HCT116 (cell line): ENCODE data around the gene ZDBF2. TPM values are rescaled to one million over a fixed set of nuclear protein-coding genes. Genes with fewer than 3 reads are reported as not detected.
A peak's percentile ranks its signal among the peaks of the same experiment; 100 is the strongest.

ENCODE experiments used
- ATAC-seq: fragments of 200-7000 bp; cut with Tn5 transposase; 2 replicates; pipeline ENCODE4 v1.9.1; 2020; ENCODE audit warnings: mild to moderate bottlenecking, moderate library complexity
- BruUV-seq: library from RNA; stranded (reverse); fragments of 400-500 nt; replicated peaks from 2 replicates; lab custom pipeline; 2021; lab: Mats Ljungman, UMichigan
- CTCF ChIA-PET: fragments of 300-600 bp; sonication (Branson Sonifier 250); formaldehyde crosslinking; loops from one replicate; lab custom pipeline; 2021; ENCODE audit warnings: antibody characterized with exemption; lab: Charles Lee
- POLR2A ChIA-PET: fragments of 300-600, 350-600 bp; sonication (Branson Sonifier 250); formaldehyde crosslinking; loops from one replicate; lab custom pipeline; 2021; ENCODE audit warnings: antibody characterized with exemption; lab: Charles Lee
- RAD21 ChIA-PET, 2 experiments: fragments of 300-600 bp; sonication (Branson Sonifier 250); formaldehyde crosslinking; loops; one replicate each; lab custom pipeline; 2023; ENCODE audit warnings: low total read pairs in 2 of 2; ENCODE audit not compliant: uncharacterized antibody in 2 of 2, unreplicated experiment in 2 of 2, low non-redundant PET in 1 of 2; lab: Charles Lee
- DNase-seq: peaks from one replicate; pipeline ENCODE4 v3.0.0-alpha.2; 2010; ENCODE audit warnings: low read depth, low spot score
- H2AFZ ChIP-seq: fragments of 200-600 bp; shearing (Covaris generic), sonication (generic); 2 replicates; pipeline ENCODE4 v1.6.1; 2017; ENCODE audit warnings: low read depth, mixed run types, mixed read lengths, antibody characterized with exemption, low read length; ENCODE audit not compliant: poor library complexity, severe bottlenecking
- H3K27ac ChIP-seq: 2 replicates; pipeline ENCODE4 v1.5.1; 2012; ENCODE audit warnings: low read depth, low read length
- H3K27me3 ChIP-seq: fragments of 200-600 bp; sonication (generic); 2 replicates; pipeline ENCODE4 v1.6.1; 2016; ENCODE audit warnings: mixed run types, low read length, mixed read lengths; ENCODE audit not compliant: insufficient read depth
- H3K36me3 ChIP-seq, 2 experiments: fragments of 200-500 bp in 1 of 2; fragments of 200-600 bp in 1 of 2; sonication (Bioruptor generic) in 1 of 2; sonication (generic) in 1 of 2; 2 replicates each; pipeline versions ENCODE4 v1.5.1 to v1.6.1; 2014 to 2016; ENCODE audit warnings: low read length in 2 of 2, inconsistent platforms in 1 of 2, mixed read lengths in 1 of 2, mixed run types in 1 of 2; ENCODE audit not compliant: insufficient read depth in 2 of 2, control insufficient read depth in 1 of 2
- H3K4me1 ChIP-seq, 2 experiments: fragments of 200-600 bp in 1 of 2; sonication (generic) in 1 of 2; 2 replicates each; pipeline versions ENCODE4 v1.5.1 to v1.6.1; 2012 to 2017; ENCODE audit warnings: low read length in 2 of 2, inconsistent platforms in 1 of 2, mild to moderate bottlenecking in 1 of 2, mixed read lengths in 1 of 2, mixed run types in 1 of 2, moderate library complexity in 1 of 2; ENCODE audit not compliant: insufficient read depth in 2 of 2, control insufficient read depth in 1 of 2
- H3K4me2 ChIP-seq: fragments of 200-600 bp; sonication (generic); 2 replicates; pipeline ENCODE4 v1.6.1; 2017; ENCODE audit warnings: mixed run types, low read length, mixed read lengths
- H3K4me3 ChIP-seq, 2 experiments: fragments of 200-600 bp in 1 of 2; sonication (generic) in 1 of 2; replicated peaks in 1 of 2; 2 replicates each; pipeline ENCODE4 v1.5.1; 2011 to 2016; ENCODE audit warnings: low read length in 2 of 2, control low read depth in 1 of 2, low read depth in 1 of 2, mild to moderate bottlenecking in 1 of 2, mixed read lengths in 1 of 2, mixed run types in 1 of 2
- H3K79me2 ChIP-seq: fragments of 200-600 bp; sonication (generic); 2 replicates; pipeline ENCODE4 v1.6.1; 2017; ENCODE audit warnings: mild to moderate bottlenecking, mixed run types, low read length, moderate library complexity, mixed read lengths; ENCODE audit not compliant: insufficient read depth
- H3K9ac ChIP-seq: fragments of 200-600 bp; sonication (generic); 2 replicates; pipeline ENCODE4 v1.6.1; 2016; ENCODE audit warnings: low read length, mixed read lengths
- H3K9me2 ChIP-seq: fragments of 200-600 bp; sonication (generic), shearing (Covaris generic); 2 replicates; pipeline ENCODE4 v1.6.1; 2017; ENCODE audit warnings: mixed run types, mild to moderate bottlenecking, moderate library complexity; ENCODE audit not compliant: insufficient read depth
- H3K9me3 ChIP-seq, 2 experiments: fragments of 200-500 bp in 1 of 2; fragments of 200-600 bp in 1 of 2; sonication (Bioruptor generic) in 1 of 2; sonication (generic) in 1 of 2; 2 replicates each; pipeline ENCODE4 v1.6.1; 2014 to 2017; ENCODE audit warnings: low read length in 2 of 2, mixed read lengths in 2 of 2, inconsistent platforms in 1 of 2, low read depth in 1 of 2, mild to moderate bottlenecking in 1 of 2, mixed run types in 1 of 2, moderate library complexity in 1 of 2; ENCODE audit not compliant: control insufficient read depth in 1 of 2, insufficient read depth in 1 of 2
- H4K20me1 ChIP-seq: fragments of 200-600 bp; sonication (generic), shearing (Covaris generic); 2 replicates; pipeline ENCODE4 v1.6.1; 2017; ENCODE audit warnings: mixed run types, mild to moderate bottlenecking, moderate library complexity; ENCODE audit not compliant: insufficient read depth
- CEBPB ChIP-seq: IDR thresholded peaks from 2 replicates; pipeline ENCODE4 v1.6.1; 2012; ENCODE audit warnings: low read depth
- ELF1 ChIP-seq: IDR thresholded peaks from 2 replicates; pipeline ENCODE4 v1.6.1; 2012; ENCODE audit warnings: low read depth, borderline replicate concordance
- JUND ChIP-seq: IDR thresholded peaks from 2 replicates; pipeline ENCODE4 v1.6.1; 2012
- RAD21 ChIP-seq: IDR thresholded peaks from 2 replicates; pipeline ENCODE4 v1.6.1; 2012; ENCODE audit warnings: low read depth, mild to moderate bottlenecking
- TCF7L2 ChIP-seq: IDR thresholded peaks from 2 replicates; pipeline ENCODE4 v1.7.0; 2011; ENCODE audit warnings: borderline replicate concordance, inconsistent platforms; ENCODE audit not compliant: insufficient read depth, insufficient read length; ENCODE audit errors: extremely low read depth
- ZBTB33 ChIP-seq: IDR thresholded peaks from 2 replicates; pipeline ENCODE4 v1.6.1; 2011; ENCODE audit warnings: mild to moderate bottlenecking, low read length, moderate library complexity; ENCODE audit not compliant: insufficient replicate concordance; ENCODE audit errors: extremely low read depth
- intact Hi-C: fragments of 100-400 bp; cut with micrococcal nuclease; formaldehyde crosslinking; loops from 2 replicates; pipeline ENCODE4 v1.10.0; 2022
- total RNA-seq: library from RNA; stranded (reverse); gene quantifications from one replicate; pipeline ENCODE4 v1.2.1, GENCODE V29; 2021; ENCODE audit not compliant: unreplicated experiment
- TF ChIP-seq, protein P1 (sequence below): IDR thresholded peaks from 2 replicates; pipeline ENCODE4 v1.6.1; 2012
- TF ChIP-seq, protein P2 (sequence below): IDR thresholded peaks from 2 replicates; pipeline ENCODE4 v1.6.1; 2012; ENCODE audit warnings: low read depth
- TF ChIP-seq, protein P3 (sequence below), 3 experiments: fragments of 200-600 bp in 1 of 3; sonication (generic) in 1 of 3; IDR thresholded peaks in 2 of 3; conservative IDR thresholded peaks in 1 of 3; 2 replicates each; pipeline ENCODE4 v1.5.1; 2012 to 2017; ENCODE audit warnings: low read depth in 2 of 3, low read length in 2 of 3, antibody characterized with exemption in 1 of 3, borderline replicate concordance in 1 of 3, control low read depth in 1 of 3, mild to moderate bottlenecking in 1 of 3, mixed read lengths in 1 of 3, mixed run types in 1 of 3, moderate library complexity in 1 of 3; ENCODE audit not compliant: insufficient read depth in 1 of 3

ZDBF2 gene
- total RNA-seq, 1 experiment from 2014 or later: 9.2 TPM

DNA sequence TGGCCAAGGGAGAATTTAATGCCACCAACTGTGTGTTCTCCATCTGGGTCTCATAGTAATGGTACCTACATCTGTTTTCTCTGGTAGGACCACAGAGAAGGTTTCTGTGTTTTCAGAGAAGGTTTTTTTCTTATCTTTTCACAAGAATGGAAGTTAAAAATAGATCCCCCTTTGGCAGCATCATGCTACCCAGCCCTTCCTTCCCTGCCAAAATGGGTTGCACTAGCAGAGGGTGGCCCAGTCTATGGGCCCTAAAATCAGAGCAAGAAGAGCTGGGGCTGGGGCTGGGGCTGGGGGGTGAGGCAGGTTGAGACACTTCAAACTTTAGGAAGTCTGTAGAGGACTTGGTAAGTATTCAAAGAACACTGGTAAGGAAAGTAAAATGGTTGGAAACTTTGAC, 44.8 kb upstream of the ZDBF2 start:
- H3K9me3 ChIP-seq: no peaks in the 10 kb centered on the region
- RAD21 ChIA-PET: no interaction called here
- no peak overlapping the region for H2AFZ ChIP-seq
- no peak overlapping the region for H3K4me3 ChIP-seq
- H3K4me1 ChIP-seq: peaks cover 8 to 14% of the 10 kb centered on the region in 2 experiments; a peak in 3 of 4 replicates
- no peaks in the 10 kb centered on the region for H4K20me1 ChIP-seq
- no peaks in the 10 kb centered on the region for H3K9me2 ChIP-seq
- intact Hi-C loops: no loop called here
- POLR2A ChIA-PET: no interaction called here
- H3K36me3 ChIP-seq: no peaks in the 10 kb centered on the region
- H3K27ac ChIP-seq: peak overlapping the region; percentile 30; the same call in 1 of the 2 replicates
- no peak for DNase-seq
- no peaks in the 10 kb centered on the region for H3K79me2 ChIP-seq
- H3K9ac ChIP-seq: no peak overlapping the region
- H3K27me3 ChIP-seq: no peaks in the 10 kb centered on the region
- TF ChIP-seq, protein P1, sequence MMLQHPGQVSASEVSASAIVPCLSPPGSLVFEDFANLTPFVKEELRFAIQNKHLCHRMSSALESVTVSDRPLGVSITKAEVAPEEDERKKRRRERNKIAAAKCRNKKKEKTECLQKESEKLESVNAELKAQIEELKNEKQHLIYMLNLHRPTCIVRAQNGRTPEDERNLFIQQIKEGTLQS: no peak
- no peak for TF ChIP-seq ZBTB33
- TF ChIP-seq, all 23 proteins: peak for 0
- no peak overlapping the region for H3K4me2 ChIP-seq
- BruUV-seq: no TSS peak
- CTCF ChIA-PET: no interaction called here
- ATAC-seq: no peak

- intact Hi-C loops: no loop called here
- Histone ChIP-seq H3K9me2 (no peaks in the 10 kb centered on the region), H4K20me1 (no peaks in the 10 kb centered on the region), H3K27ac (peak overlapping the region; percentile 30; the same call in 1 of the 2 replicates), H3K79me2 (no peaks in the 10 kb centered on the region), H3K4me1 (peaks cover 8 to 14% of the 10 kb centered on the region in 2 experiments; a peak in 3 of 4 replicates), H2AFZ (no peak overlapping the region)
- ChIA-PET CTCF (no interaction called here), RAD21 (no interaction called here), POLR2A (no interaction called here)
- BruUV-seq: no TSS peak
- peak; percentile 77 for ATAC-seq
- TF ChIP-seq, protein P2, sequence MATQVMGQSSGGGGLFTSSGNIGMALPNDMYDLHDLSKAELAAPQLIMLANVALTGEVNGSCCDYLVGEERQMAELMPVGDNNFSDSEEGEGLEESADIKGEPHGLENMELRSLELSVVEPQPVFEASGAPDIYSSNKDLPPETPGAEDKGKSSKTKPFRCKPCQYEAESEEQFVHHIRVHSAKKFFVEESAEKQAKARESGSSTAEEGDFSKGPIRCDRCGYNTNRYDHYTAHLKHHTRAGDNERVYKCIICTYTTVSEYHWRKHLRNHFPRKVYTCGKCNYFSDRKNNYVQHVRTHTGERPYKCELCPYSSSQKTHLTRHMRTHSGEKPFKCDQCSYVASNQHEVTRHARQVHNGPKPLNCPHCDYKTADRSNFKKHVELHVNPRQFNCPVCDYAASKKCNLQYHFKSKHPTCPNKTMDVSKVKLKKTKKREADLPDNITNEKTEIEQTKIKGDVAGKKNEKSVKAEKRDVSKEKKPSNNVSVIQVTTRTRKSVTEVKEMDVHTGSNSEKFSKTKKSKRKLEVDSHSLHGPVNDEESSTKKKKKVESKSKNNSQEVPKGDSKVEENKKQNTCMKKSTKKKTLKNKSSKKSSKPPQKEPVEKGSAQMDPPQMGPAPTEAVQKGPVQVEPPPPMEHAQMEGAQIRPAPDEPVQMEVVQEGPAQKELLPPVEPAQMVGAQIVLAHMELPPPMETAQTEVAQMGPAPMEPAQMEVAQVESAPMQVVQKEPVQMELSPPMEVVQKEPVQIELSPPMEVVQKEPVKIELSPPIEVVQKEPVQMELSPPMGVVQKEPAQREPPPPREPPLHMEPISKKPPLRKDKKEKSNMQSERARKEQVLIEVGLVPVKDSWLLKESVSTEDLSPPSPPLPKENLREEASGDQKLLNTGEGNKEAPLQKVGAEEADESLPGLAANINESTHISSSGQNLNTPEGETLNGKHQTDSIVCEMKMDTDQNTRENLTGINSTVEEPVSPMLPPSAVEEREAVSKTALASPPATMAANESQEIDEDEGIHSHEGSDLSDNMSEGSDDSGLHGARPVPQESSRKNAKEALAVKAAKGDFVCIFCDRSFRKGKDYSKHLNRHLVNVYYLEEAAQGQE: no peak
- TF ChIP-seq RAD21 (no peak), JUND (no peak), TCF7L2 (no peak), CEBPB (no peak), ELF1 (no peak)
- TF ChIP-seq, protein P3, sequence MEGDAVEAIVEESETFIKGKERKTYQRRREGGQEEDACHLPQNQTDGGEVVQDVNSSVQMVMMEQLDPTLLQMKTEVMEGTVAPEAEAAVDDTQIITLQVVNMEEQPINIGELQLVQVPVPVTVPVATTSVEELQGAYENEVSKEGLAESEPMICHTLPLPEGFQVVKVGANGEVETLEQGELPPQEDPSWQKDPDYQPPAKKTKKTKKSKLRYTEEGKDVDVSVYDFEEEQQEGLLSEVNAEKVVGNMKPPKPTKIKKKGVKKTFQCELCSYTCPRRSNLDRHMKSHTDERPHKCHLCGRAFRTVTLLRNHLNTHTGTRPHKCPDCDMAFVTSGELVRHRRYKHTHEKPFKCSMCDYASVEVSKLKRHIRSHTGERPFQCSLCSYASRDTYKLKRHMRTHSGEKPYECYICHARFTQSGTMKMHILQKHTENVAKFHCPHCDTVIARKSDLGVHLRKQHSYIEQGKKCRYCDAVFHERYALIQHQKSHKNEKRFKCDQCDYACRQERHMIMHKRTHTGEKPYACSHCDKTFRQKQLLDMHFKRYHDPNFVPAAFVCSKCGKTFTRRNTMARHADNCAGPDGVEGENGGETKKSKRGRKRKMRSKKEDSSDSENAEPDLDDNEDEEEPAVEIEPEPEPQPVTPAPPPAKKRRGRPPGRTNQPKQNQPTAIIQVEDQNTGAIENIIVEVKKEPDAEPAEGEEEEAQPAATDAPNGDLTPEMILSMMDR (IDR thresholded peaks at IDR 0.05 in 2 of 3, conservative IDR thresholded peaks at IDR 0.05 in 1 of 3; ENCODE audit: borderline replicate concordance in 1 of 3, insufficient read depth in 1 of 3, low read depth in 2 of 3, low read length in 2 of 3): peak in 1 of 3 experiments; percentile 31; a peak in 1 of 6 replicates
- TF ChIP-seq, all 23 proteins: peak for 1
- Histone ChIP-seq H3K4me3 (no peak overlapping the region), H3K4me2 (peak overlapping the region; percentile 5; the same call in 1 of the 2 replicates), H3K9me3 (no peaks in the 10 kb centered on the region), H3K36me3 (no peaks in the 10 kb centered on the region), H3K27me3 (no peaks in the 10 kb centered on the region), H3K9ac (no peak overlapping the region)
- peak; percentile 12 for DNase-seq
Observed at GRCh38 chr2:206230060-206230762, 44.3 kb upstream of the ZDBF2 start.
